ENCODE measurements around the gene CD68.

Gene CD68

GRCh38 chr17:7560172-7561027, 19.0 kb upstream of the CD68 start:
- DNase-seq (ENCODE audit: insufficient read length, low spot score) (no peak), FAIRE-seq (no peak)
- TF ChIP-seq CTCF (IDR thresholded peaks at IDR 0.05; ENCODE audit: insufficient read depth, missing control alignments), result peak; percentile 3

- peak; percentile 88 for DNase-seq (ENCODE audit: insufficient read length, low spot score)
- no peak for FAIRE-seq
- peak; percentile 52 for TF ChIP-seq CTCF (IDR thresholded peaks at IDR 0.05; ENCODE audit: insufficient read depth, missing control alignments)
Measured at GRCh38 chr17:7561028-7561575, 18.3 kb upstream of the CD68 start.

- no peak for TF ChIP-seq CTCF (IDR thresholded peaks at IDR 0.05; ENCODE audit: insufficient read depth, missing control alignments)
- no peak for FAIRE-seq
- peak; percentile 97 for DNase-seq (ENCODE audit: insufficient read length, low spot score)
Measured at GRCh38 chr17:7561589-7562207, 17.7 kb upstream of the CD68 start, which contains the start of gene SENP3. Gene SENP3 (plus strand): TSS chr17:7561919. CDS start chr17:7563077, 1,158 bp downstream.

- no peak for FAIRE-seq
- no peak for TF ChIP-seq CTCF (IDR thresholded peaks at IDR 0.05; ENCODE audit: insufficient read depth, missing control alignments)
- DNase-seq (ENCODE audit: insufficient read length, low spot score), result no peak
Measured at GRCh38 chr17:7562208-7562605, 17.2 kb upstream of the CD68 start.

GRCh38 chr17:7563115-7563869, 16.1 kb upstream of the CD68 start:
- FAIRE-seq (no peak), DNase-seq (ENCODE audit: insufficient read length, low spot score) (no peak)
- TF ChIP-seq CTCF (IDR thresholded peaks at IDR 0.05; ENCODE audit: insufficient read depth, missing control alignments), result no peak

- DNase-seq (ENCODE audit: insufficient read length, low spot score), result no peak
- no peak for TF ChIP-seq CTCF (IDR thresholded peaks at IDR 0.05; ENCODE audit: insufficient read depth, missing control alignments)
- FAIRE-seq, result no peak
Measured at GRCh38 chr17:7569571-7569970, 9.9 kb upstream of the CD68 start.

All from D721Med (cell line).